B cell (primary cell): ENCODE measurements around the gene SSTR4.

Experiments used
- CTCF ChIP-seq: fragments of 200-600 bp; IDR thresholded peaks from one replicate; pipeline ENCODE4 v1.8.0; 2022; ENCODE audit warnings: antibody characterized with exemption, mild to moderate bottlenecking
- EZH2 ChIP-seq: IDR thresholded peaks from 2 replicates; pipeline ENCODE4 v1.6.1; 2012; ENCODE audit warnings: borderline replicate concordance, low read depth, mild to moderate bottlenecking, moderate library complexity, low read length; ENCODE audit not compliant: insufficient read depth, poor library complexity, severe bottlenecking

- no peak for TF ChIP-seq CTCF
- TF ChIP-seq EZH2, result no peak
These were observed 33.2 kb downstream of the SSTR4 start for GRCh38 chr20:23068283-23068682.
